ENCODE results near the gene ZNF546. TPM values are rescaled to one million over a fixed set of nuclear protein-coding genes. Genes with fewer than 3 reads are reported as not detected.
A peak's percentile ranks its signal among the peaks of the same experiment; 100 is the strongest.

Gene ZNF546
- total RNA-seq, 2 experiments from 2014 or later: 6.3 to 6.9 TPM

DNA sequence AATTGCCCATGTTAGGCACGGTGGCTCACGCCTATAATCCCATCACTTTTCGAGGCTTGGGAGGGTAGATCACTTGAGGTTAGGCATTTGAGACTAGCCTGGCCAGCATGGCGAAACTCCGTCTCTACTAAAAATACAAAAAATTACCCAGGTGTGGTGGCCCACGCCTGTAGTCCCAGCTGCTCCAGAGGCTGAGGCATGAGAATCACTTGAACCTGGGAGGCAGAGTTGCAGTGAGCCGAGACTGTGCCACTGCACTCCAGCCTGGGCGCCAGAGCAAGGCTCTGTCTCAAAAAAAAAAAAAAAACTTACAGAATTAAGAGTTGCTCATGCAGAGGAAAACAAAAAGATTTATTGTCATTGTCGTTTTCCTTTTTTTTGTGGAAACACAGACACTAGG lies 29.3 kb upstream of the ZNF546 start:
- Mint-ChIP-seq H3K27ac (peak overlapping the region; percentile 25), H3K9me3 (ENCODE audit: low read depth) (peaks cover 5% of the 10 kb centered on the region), H3K4me1 (peaks cover 48% of the 10 kb centered on the region), H3K36me3 (ENCODE audit: low read depth) (peaks cover 27% of the 10 kb centered on the region), H3K4me3 (no peak overlapping the region), H3K27me3 (no peaks in the 10 kb centered on the region)
- intact Hi-C loops (cut with DNase I, micrococcal nuclease): no loop called here
- ChIA-PET CTCF (no interaction called here), POLR2A (interaction anchor here (0.6 kb wide), 1 partner anchor 9 kb away, joined by 6 read pairs; no protein-coding TSS in a partner anchor)
- ATAC-seq: no peak
- no peak for DNase-seq

DNA sequence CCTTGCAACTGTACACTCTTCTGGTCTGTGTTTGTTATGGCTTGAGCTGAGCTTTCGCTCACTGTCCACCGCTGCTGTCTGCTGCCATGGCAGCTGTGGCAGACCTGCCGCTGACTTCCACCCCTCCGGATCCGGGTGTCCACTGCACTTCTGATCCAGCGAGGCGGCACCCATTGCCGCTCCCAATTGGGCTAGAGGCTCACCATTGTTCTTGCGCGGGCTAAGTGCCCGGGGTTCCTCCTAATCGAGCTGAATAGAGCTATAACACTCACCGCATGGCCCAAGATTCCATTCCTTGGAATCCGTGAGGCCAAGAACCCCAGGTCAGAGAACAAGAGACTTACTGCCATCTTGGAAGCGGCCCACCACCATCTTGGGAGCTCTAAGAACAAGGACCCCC lies 28.1 kb upstream of the ZNF546 start:
- DNase-seq (no peak), ATAC-seq (no peak)
- H3K27ac Mint-ChIP-seq: peak overlapping the region; percentile 96
- ChIA-PET CTCF (interaction anchor here (0.9 to 2.8 kb wide), 5 partner anchors 8 to 43 kb away, joined by 3 to 24 read pairs (median 4); partner anchors contain the start of gene ZNF546), POLR2A (interaction anchor here (0.6 kb wide), 1 partner anchor 829 kb away, joined by 3 read pairs; no protein-coding TSS in a partner anchor)
- intact Hi-C loops (cut with DNase I, micrococcal nuclease): loop anchor here in 1 of 2 experiments (1.0 kb wide), 1 partner anchor 7 kb away; no protein-coding TSS in a partner anchor
- peaks cover 5% of the 10 kb centered on the region for H3K9me3 Mint-ChIP-seq (ENCODE audit: low read depth)
- H3K4me3 Mint-ChIP-seq: peak overlapping the region; percentile 89
- peaks cover 37% of the 10 kb centered on the region for H3K36me3 Mint-ChIP-seq (ENCODE audit: low read depth)
- H3K4me1 Mint-ChIP-seq: peaks cover 46% of the 10 kb centered on the region
- H3K27me3 Mint-ChIP-seq: no peaks in the 10 kb centered on the region

DNA sequence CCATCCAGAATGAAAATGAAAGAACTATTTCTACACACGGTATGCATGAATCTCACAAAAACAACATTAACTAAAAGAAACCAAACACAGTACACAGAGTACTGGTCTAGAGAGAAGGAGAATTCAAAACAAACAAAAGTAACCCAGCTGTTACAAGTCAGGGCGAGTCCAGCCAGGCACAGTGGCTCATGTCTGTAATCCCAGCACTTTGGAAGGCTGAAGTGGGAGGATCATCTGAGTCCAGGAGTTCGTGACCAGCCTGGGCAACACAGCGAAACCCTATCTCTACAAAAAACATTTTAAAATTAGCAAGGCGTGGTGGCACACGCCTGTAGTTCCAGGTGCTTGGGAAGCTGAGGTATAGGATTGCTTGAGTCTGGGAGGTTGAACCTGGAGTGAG lies 27.6 kb upstream of the ZNF546 start:
- peaks cover 43% of the 10 kb centered on the region for H3K4me1 Mint-ChIP-seq
- H3K36me3 Mint-ChIP-seq (ENCODE audit: low read depth): peaks cover 42% of the 10 kb centered on the region
- CTCF ChIA-PET: interaction anchor here (0.9 to 2.8 kb wide), 10 partner anchors 8 to 71 kb away, joined by 3 to 24 read pairs (median 8); partner anchors contain the start of gene ZNF546
- H3K27me3 Mint-ChIP-seq: no peaks in the 10 kb centered on the region
- intact Hi-C loops (cut with DNase I, micrococcal nuclease): loop anchor here in 1 of 2 experiments (1.0 kb wide), 1 partner anchor 8 kb away; no protein-coding TSS in a partner anchor
- POLR2A ChIA-PET: interaction anchor here (0.6 to 0.9 kb wide), 2 partner anchors 32 to 829 kb away, joined by 3 read pairs; no protein-coding TSS in a partner anchor
- ATAC-seq: peak; percentile 5
- H3K9me3 Mint-ChIP-seq (ENCODE audit: low read depth): peaks cover 5% of the 10 kb centered on the region
- DNase-seq: no peak
- peak overlapping the region; percentile 89 for H3K4me3 Mint-ChIP-seq
- peak overlapping the region; percentile 96 for H3K27ac Mint-ChIP-seq

DNA sequence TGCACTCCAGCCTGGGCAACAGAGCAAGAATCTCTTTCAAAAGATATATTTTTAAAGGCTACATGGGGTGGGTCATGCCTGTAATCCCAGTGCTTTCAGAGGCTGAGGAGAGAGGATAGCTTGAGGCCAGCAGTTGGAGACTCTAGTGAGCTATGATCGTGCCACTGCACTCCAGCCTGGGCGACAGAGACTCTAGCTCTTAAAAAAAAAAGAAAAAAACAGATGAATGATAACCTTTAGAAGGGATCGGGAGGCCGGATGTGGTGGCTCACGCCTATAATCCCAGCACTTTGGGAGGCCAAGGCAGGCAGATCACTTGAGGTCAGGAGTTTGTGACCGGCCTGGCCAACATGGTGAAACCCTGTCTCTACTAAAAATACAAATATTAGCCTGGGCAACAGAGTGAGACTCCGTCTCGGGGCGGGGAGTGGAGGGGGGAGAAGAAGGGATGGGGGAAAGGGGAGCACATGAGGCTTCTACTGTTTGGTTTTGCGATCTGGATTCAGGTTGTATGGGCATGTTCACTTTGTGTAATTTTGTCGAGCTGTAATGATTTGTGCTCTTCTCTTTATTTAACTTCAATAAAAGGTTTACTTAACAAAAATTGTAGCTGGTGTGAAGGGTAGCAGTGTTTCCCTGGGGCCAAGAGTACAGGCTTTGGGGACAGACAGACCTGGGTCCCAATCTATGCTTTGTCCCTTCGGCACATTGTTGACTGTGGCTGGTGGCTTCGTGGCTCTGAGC lies 27.0 kb upstream of the ZNF546 start:
- Mint-ChIP-seq H3K9me3 (ENCODE audit: low read depth) (peaks cover 5% of the 10 kb centered on the region), H3K4me1 (peaks cover 47% of the 10 kb centered on the region), H3K27me3 (no peaks in the 10 kb centered on the region), H3K36me3 (ENCODE audit: low read depth) (peaks cover 48% of the 10 kb centered on the region), H3K4me3 (peak overlapping the region; percentile 89), H3K27ac (peak overlapping the region; percentile 96)
- peak; percentile 49 for DNase-seq
- ATAC-seq: no peak
- intact Hi-C loops (cut with DNase I, micrococcal nuclease): loop anchor here (1.0 to 10.0 kb wide), 8 partner anchors 9 to 829 kb away; partner anchors contain the start of genes EGLN2 (in 1 of the 2) and MAP3K10 (in 1 of the 2)
- POLR2A ChIA-PET: interaction anchor here (0.6 to 1.9 kb wide), 15 partner anchors 9 to 579 kb away, joined by 3 to 17 read pairs (median 3); partner anchors contain the start of genes FBL, MED29, PAF1 and SERTAD1
- CTCF ChIA-PET: interaction anchor here (0.6 to 2.8 kb wide), 27 partner anchors 9 to 419 kb away, joined by 3 to 24 read pairs (median 7); partner anchors contain the start of genes FBL, ZNF546 and ZNF780B

DNA sequence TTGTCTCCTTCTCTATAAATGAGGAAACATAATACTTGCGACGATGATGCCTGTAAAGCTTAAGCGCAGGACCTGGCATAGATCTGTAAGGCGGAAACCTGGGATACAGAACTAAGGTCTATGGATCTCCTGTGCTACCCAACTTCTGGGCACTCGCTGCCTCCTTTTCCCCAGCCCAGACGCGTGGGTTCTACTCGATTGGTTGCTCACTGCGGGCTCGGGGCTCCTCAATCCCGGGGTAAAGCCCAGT lies 26.5 kb upstream of the ZNF546 start:
- intact Hi-C loops (cut with DNase I, micrococcal nuclease): loop anchor here (1.0 to 10.0 kb wide), 7 partner anchors 30 to 828 kb away; partner anchors contain the start of genes EGLN2 (in 1 of the 2) and MAP3K10 (in 1 of the 2)
- H3K27ac Mint-ChIP-seq: peak overlapping the region; percentile 96
- peak overlapping the region; percentile 89 for H3K4me3 Mint-ChIP-seq
- H3K27me3 Mint-ChIP-seq: no peaks in the 10 kb centered on the region
- peaks cover 47% of the 10 kb centered on the region for H3K4me1 Mint-ChIP-seq
- ChIA-PET CTCF (interaction anchor here (0.6 to 2.8 kb wide), 30 partner anchors 9 to 419 kb away, joined by 3 to 24 read pairs (median 6); partner anchors contain the start of genes FBL, ZNF546, ZNF780A and ZNF780B), POLR2A (interaction anchor here (0.6 to 1.9 kb wide), 19 partner anchors 9 to 456 kb away, joined by 3 to 17 read pairs (median 3); partner anchors contain the start of genes FBL, SERTAD1, ZNF546 and ZNF780A)
- peaks cover 51% of the 10 kb centered on the region for H3K36me3 Mint-ChIP-seq (ENCODE audit: low read depth)
- peaks cover 5% of the 10 kb centered on the region for H3K9me3 Mint-ChIP-seq (ENCODE audit: low read depth)
- no peak for DNase-seq
- ATAC-seq: peak; percentile 27

DNA sequence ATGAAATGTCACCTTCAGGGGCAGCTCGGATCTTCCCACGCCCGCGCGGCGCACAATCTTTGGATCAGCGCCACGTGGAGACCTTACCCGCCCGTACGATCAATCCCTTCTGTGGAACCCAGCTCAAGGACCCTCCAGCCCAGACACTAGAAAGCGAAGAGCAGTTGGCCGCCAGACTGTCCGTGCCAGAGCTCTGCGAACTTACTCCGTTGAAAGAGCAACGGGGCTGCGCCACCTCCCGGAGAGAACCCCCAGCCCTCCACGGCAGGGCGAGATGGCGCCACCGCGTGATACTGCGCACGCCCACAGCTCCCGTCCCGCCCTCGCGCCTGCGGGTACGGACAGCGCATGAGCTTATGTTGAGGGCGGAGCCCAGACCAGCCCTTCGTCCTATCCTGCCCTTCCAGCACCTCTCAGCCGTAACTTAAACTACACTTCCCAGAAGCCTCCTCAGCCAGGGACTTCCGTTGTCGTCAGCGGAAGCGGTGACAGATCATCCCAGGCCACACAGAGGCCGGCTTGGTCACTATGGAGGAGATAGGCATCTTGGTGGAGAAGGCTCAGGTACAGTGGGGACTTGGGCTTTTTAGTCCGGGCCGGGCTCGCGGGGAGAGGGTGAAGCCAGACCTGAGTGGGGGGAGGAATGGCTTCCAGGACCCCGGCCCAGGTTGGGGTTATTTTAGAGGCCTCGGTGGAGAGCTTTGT lies 26.0 kb upstream of the ZNF546 start, which contains the start of gene PSMC4:
TSS of gene PSMC4 (plus strand) at position 491 of the 705 bp plus-strand sequence. CDS start at position 529, 38 bp downstream.
- ChIA-PET POLR2A (interaction anchor here (0.6 to 1.9 kb wide), 19 partner anchors 10 to 455 kb away, joined by 3 to 17 read pairs (median 3); partner anchors contain the start of genes FBL, SERTAD1, ZNF546 and ZNF780A), CTCF (interaction anchor here (0.5 to 2.8 kb wide), 38 partner anchors 8 to 420 kb away, joined by 3 to 24 read pairs (median 6); partner anchors contain the start of genes FBL, ZNF546, ZNF780A and ZNF780B)
- Mint-ChIP-seq H3K4me3 (peak within 1 kb of the TSS; percentile 89), H3K9me3 (ENCODE audit: low read depth) (peaks cover 5% of the 10 kb centered on the region), H3K27ac (peak within 1 kb of the TSS; percentile 96), H3K27me3 (no peaks in the 10 kb centered on the region), H3K4me1 (peaks cover 47% of the 10 kb centered on the region), H3K36me3 (ENCODE audit: low read depth) (peaks cover 56% of the 10 kb centered on the region)
- peak; percentile 95 for ATAC-seq
- DNase-seq: peak; percentile 99
- intact Hi-C loops (cut with DNase I, micrococcal nuclease): loop anchor here (1.0 to 10.0 kb wide), 14 partner anchors 26 to 828 kb away; partner anchors contain the start of genes ZNF546 (in 2 of the 2), AKT2 (in 1 of the 2), DYRK1B (in 1 of the 2) and EGLN2 (in 1 of the 2)

DNA sequence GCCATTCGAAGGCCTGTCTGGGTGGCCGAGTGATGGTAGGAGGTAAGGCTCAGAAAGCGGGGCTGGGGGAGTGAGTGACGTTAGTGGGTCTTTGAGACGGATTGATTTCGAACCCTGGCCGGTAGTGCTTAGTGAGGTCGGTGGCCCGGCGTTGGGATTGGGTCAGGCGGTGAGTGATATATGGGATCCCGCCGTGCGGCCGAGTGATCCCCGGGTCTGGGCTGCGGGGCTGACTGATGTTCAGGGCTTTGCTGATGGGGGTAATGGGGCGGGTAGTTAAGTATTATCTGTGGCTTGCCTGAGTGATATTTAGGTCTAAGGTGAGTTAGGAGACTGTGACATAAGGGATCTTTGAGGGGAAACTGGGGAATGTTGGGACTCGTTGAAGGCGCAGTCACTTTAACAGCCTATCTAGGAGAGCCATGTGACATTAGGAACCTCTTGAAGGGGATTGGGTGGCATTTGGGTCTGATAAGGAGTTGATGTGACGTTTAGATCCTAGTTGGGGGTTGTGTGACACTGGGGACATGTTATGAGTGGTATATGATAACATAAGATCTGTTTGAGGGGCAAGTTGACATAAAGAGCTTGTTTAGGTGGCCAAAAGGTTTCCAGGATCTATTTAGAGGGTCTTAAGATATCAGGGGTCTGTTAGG lies 25.4 kb upstream of the ZNF546 start:
- ChIA-PET POLR2A (interaction anchor here (0.9 to 1.9 kb wide), 6 partner anchors 11 to 219 kb away, joined by 3 to 17 read pairs (median 4); partner anchors contain the start of genes FBL and ZNF546), CTCF (interaction anchor here (0.5 to 2.8 kb wide), 26 partner anchors 9 to 194 kb away, joined by 3 to 24 read pairs (median 7); partner anchors contain the start of genes FBL, ZNF546, ZNF780A and ZNF780B)
- Mint-ChIP-seq H3K27me3 (no peaks in the 10 kb centered on the region), H3K27ac (peak overlapping the region; percentile 96), H3K4me1 (peaks cover 47% of the 10 kb centered on the region), H3K4me3 (peak overlapping the region; percentile 89), H3K9me3 (ENCODE audit: low read depth) (peaks cover 5% of the 10 kb centered on the region), H3K36me3 (ENCODE audit: low read depth) (peaks cover 59% of the 10 kb centered on the region)
- ATAC-seq (no peak), DNase-seq (peak; percentile 43)
- intact Hi-C loops (cut with DNase I, micrococcal nuclease): loop anchor here (1.0 to 10.0 kb wide), 13 partner anchors 26 to 827 kb away; partner anchors contain the start of genes ZNF546 (in 2 of the 2), AKT2 (in 1 of the 2), DYRK1B (in 1 of the 2) and EGLN2 (in 1 of the 2)

DNA sequence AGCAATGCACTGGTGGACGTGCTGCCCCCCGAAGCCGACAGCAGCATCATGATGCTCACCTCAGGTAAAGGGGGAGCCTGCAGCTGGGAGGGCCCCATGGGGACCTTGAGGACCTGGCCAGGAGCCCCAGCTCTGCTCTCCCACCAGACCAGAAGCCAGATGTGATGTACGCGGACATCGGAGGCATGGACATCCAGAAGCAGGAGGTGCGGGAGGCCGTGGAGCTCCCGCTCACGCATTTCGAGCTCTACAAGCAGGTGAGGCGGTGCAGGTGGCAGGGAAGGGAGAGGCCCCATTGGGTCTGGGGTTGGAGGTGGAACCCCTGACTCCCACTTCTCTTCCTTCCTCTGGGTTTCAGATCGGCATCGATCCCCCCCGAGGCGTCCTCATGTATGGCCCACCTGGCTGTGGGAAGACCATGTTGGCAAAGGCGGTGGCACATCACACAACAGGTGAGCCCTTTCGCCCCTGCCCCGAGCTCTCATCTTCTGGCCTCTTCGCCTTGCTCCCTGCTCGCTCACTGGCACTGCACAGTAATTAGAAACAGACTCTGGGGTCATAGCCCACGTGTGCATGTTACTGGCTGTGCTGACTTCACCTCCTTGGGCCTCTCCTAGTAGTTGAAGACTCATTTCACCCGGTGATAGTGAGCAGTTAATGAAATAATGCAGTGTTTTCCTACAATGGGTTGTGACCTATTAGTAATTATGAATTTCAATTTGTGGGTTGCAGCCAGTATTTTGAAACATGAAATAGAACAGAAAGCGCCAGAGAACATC lies 22.3 kb upstream of the ZNF546 start:
- Mint-ChIP-seq H3K9me3 (ENCODE audit: low read depth) (no peaks in the 10 kb centered on the region), H3K4me1 (peaks cover 34% of the 10 kb centered on the region), H3K27ac (no peak overlapping the region), H3K27me3 (no peaks in the 10 kb centered on the region), H3K36me3 (ENCODE audit: low read depth) (peaks cover 72% of the 10 kb centered on the region), H3K4me3 (no peak overlapping the region)
- ChIA-PET POLR2A (no interaction called here), CTCF (no interaction called here)
- DNase-seq (no peak), ATAC-seq (no peak)
- intact Hi-C loops (cut with DNase I, micrococcal nuclease): loop anchor here (5.0 to 10.0 kb wide), 2 partner anchors 80 to 82 kb away; no protein-coding TSS in a partner anchor

DNA sequence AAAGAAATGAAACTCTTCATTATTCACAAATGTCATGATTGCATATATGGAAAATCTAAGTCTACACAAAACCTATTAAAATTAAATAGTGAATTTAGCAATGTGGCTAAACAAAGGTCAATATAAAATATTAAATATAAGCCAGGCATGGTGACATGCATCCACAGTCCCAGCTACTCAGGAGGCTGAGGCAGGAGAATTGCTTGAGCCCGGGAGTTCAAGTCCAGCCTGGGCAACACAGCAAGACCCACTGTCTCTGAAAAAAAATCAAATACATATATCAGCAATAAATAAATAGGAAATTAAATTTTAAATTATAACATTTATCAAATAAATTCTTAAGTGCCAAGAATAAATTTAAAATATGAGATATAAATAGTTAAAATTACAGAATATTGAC lies 14.0 kb upstream of the ZNF546 start:
- no peaks in the 10 kb centered on the region for H3K27me3 Mint-ChIP-seq
- no peak overlapping the region for H3K27ac Mint-ChIP-seq
- POLR2A ChIA-PET: no interaction called here
- DNase-seq: no peak
- no peak overlapping the region for H3K4me3 Mint-ChIP-seq
- intact Hi-C loops (cut with DNase I, micrococcal nuclease): no loop called here
- H3K36me3 Mint-ChIP-seq (ENCODE audit: low read depth): peaks cover 86% of the 10 kb centered on the region
- peaks cover 4% of the 10 kb centered on the region for H3K4me1 Mint-ChIP-seq
- H3K9me3 Mint-ChIP-seq (ENCODE audit: low read depth): peaks cover 29% of the 10 kb centered on the region
- CTCF ChIA-PET: interaction anchor here (1.6 kb wide), 1 partner anchor 12 kb away, joined by 3 read pairs; the partner anchor contains the start of gene PSMC4
- no peak for ATAC-seq
